HFF-Myc (cell line): ENCODE results near the gene CDH4.
"Not testable (repeated sequence)": the region's sequence is repeated elsewhere in the genome, so short reads cannot be mapped to it uniquely, and the experiment has no call there.

ENCODE experiments used
- DNase-seq: peaks from one replicate; pipeline ENCODE4 v3.0.0-alpha.2; 2011; ENCODE audit warnings: low read depth; ENCODE audit errors: extremely low read depth
- H3K4me3 ChIP-seq: replicated peaks from 2 replicates; pipeline ENCODE4 v1.5.1; 2011; ENCODE audit warnings: low read depth, mild to moderate bottlenecking, control low read depth, low read length
- TF ChIP-seq, protein P1 (sequence below): IDR thresholded peaks from 2 replicates; pipeline ENCODE4 v1.5.1; 2012; ENCODE audit warnings: mild to moderate bottlenecking, low read depth, low read length, control low read depth; ENCODE audit errors: missing control alignments

Gene CDH4

DNA sequence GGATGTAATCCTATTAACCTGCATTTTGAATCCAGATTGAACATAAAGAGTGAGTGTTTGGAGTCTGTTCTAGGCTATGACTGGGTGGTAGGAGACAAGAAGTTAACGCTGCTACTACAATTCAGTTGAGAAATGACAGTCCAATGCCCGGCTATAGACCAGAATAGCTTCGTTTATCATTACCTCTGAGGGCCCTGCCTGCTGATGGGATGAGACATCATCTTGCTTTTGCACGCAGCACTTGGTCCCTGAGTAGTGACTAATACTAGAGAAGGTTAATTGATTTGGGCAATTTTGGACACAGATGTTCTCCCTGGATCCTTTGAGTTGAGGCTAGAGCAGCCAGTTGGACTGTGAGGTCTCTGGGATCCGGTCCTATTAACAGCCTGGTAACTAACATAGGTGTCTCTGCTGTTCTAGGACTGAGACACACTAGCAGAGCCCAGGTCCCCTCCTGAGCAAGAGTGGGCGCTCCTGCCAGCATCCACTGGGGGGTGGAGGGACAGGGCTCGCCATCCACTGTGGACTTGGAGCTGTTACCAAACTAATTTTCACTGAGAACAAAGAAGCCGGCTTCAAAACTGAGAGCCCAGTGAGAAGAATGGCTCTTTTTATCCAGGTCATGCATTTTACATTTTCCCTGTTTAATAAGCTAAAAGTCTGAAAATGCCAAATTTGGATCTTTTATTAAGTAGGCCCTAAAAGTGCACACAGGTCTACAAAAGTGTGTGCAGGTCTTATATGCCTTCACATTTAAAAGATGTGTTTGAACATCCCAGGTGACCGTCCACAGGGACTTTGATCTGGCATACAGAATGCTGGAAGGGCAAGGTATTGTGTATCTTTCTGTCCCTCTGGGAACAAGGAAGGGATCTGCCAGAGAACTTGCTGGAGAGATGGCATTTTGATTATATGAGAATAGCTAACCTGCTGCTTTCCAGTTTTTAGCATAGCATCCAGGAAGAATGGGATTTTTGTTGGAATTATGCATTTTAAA, 212.5 kb downstream of the CDH4 start:
- TF ChIP-seq, protein P1, sequence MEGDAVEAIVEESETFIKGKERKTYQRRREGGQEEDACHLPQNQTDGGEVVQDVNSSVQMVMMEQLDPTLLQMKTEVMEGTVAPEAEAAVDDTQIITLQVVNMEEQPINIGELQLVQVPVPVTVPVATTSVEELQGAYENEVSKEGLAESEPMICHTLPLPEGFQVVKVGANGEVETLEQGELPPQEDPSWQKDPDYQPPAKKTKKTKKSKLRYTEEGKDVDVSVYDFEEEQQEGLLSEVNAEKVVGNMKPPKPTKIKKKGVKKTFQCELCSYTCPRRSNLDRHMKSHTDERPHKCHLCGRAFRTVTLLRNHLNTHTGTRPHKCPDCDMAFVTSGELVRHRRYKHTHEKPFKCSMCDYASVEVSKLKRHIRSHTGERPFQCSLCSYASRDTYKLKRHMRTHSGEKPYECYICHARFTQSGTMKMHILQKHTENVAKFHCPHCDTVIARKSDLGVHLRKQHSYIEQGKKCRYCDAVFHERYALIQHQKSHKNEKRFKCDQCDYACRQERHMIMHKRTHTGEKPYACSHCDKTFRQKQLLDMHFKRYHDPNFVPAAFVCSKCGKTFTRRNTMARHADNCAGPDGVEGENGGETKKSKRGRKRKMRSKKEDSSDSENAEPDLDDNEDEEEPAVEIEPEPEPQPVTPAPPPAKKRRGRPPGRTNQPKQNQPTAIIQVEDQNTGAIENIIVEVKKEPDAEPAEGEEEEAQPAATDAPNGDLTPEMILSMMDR = no peak
- no peak overlapping the region for H3K4me3 ChIP-seq
- no peak for DNase-seq

DNA sequence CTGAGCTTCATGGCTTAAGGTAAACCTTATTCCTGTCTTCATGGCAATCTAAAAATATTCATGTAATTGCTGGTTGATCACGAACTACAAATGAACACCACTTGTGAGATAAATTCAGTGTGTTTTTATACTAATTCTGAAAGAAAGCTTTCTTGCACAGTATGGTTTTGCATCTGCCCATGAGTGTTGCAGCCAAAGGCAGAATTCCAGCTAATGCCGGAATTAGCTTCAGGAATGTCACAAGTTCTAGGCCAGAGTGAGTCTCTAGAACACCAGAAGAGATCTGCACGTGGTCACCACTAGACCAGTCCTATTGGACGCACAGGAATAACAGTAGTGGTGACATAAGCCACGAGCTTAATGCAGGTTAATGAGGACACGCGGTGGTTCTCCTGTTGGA, 223.7 kb downstream of the CDH4 start:
- no peak overlapping the region for H3K4me3 ChIP-seq
- no peak for DNase-seq
- TF ChIP-seq, protein P1 = no peak

DNA sequence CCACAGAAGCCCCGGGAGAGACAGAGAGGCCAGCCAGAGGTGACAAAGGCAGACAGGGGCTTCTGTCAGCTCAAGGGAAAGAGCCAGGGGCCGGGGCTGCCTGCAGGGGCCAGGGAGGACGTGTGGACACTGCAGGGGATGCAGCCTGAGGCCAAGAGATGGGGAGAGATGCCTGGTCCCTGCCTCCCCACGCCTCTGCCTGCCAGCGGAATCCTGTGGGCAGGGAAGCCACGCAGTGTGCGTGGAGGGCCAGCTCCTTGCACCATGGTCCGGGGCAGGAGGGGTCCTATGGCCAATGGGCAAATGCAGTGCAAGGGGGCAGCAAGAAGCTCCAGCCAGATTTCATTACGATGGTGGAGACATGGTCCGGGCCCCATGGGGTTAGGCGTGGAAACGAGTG, 224.9 kb downstream of the CDH4 start:
- TF ChIP-seq, protein P1 = no peak
- DNase-seq = no peak
- H3K4me3 ChIP-seq = no peak overlapping the region

DNA sequence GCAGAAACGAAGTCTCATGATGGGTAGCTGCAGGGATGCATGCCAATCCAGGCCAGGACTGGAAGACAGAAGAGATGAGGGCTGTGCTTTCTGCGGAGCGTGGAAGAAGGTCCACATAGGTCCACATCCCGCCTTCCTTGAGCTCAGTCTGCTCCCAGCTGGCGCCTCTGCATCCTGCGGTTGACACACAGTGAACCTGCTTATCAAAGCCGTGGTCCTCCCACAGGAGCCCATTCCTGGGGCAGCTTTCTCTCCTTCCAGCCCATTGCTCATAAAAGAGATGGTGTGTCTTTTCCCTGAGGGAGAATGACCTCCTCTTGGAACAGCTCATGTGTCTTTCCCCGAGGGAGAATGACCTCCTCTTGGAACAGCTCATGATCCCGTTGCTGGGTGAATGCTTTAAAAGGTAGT, 225.4 kb downstream of the CDH4 start:
- no peak for DNase-seq
- no peak overlapping the region for H3K4me3 ChIP-seq
- TF ChIP-seq, protein P1 = no peak

DNA sequence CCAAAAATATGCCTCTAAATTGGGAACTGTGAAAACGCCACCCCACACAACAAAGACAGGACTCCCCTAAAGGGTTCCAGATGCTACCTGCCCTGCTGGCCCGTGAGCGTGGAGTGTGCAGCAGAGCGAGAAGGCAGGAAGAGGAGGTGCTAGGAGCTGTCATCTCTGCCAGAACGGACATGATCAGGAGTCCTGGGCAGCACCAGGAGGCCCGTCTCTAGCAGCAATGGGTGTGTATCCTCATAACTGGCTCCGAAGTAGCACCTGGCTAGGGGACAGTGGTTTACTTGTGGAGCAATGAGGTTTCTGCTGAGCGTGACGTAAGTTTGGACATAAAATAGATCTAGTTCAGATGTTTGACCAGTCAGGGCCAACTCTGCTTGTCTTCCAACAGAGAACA, 226.0 kb downstream of the CDH4 start:
- H3K4me3 ChIP-seq = no peak overlapping the region
- TF ChIP-seq, protein P1 = no peak
- no peak for DNase-seq

DNA sequence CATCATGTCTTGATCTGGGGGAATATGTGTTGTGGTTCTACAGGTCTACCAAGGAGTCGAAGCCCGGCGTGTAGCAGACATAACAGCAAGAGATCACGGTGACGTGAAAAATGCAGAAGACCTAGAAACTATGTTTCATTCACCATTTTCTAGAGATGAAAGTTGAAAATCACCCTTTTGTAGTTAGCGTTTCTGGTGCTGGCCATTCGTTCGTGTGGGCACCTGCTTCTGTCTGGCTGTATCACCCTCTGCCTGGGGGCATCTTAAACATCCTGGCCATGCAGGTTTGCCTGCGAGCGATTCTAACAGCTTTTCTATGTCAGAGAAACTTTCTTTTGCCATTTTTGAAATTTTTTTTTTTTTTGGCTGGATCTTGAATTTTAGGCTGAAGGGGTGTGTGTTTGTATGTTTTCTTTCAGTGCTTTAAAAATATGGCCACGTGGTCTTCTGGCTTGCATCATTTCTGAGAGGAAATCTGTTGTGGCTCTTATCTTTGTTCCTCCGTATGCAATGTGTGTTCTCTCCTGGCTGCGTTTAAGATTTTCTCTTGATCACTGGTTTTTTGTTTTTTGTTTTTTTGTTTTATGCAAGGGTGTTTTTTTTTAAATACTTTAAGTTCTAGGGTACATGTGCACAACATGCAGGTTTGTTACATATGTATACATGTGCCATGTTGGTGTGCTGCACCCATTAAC, 226.7 kb downstream of the CDH4 start:
- no peak overlapping the region for H3K4me3 ChIP-seq
- TF ChIP-seq, protein P1 = no peak
- no peak for DNase-seq

DNA sequence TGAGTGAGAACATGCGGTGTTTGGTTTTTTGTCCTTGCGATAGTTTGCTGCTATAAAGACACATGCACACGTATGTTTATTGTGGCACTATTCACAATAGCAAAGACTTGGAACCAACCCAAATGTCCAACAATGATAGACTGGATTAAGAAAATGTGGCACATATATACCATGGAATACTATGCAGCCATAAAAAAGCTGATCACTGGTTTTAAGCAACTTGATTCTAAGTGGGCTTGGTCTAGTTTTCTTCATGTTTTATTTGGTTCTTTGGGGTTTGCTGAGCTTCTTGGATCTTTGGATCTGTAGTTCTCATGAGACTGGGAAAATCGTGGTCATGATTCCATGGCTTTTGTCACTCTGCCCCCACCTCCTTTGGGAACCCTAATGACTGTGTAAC, 227.4 kb downstream of the CDH4 start:
- not testable (repeated sequence) for H3K4me3 ChIP-seq, DNase-seq
